HepG2 (cell line): ENCODE data around the gene DDHD1. TPM values are rescaled to one million over a fixed set of nuclear protein-coding genes. Genes with fewer than 3 reads are reported as not detected.

Experiments used
- ATAC-seq: fragments of 200-7000 bp; cut with Tn5 transposase; 3 replicates; pipeline ENCODE4 v1.9.1; 2020; ENCODE audit warnings: mild to moderate bottlenecking, moderate library complexity
- BruUV-seq: library from RNA; stranded (reverse); fragments of 400-500 nt; replicated peaks from 2 replicates; lab custom pipeline; 2021; lab: Mats Ljungman, UMichigan
- CTCF ChIA-PET: fragments of 300-600 bp; formaldehyde crosslinking; extraction: SDS; loops from one replicate; lab custom pipeline; 2021; ENCODE audit warnings: low total read pairs, inconsistent platforms, low intra/inter-chr PET ratio; lab: Yijun Ruan, JAX
- POLR2A ChIA-PET: fragments of 350-600 bp; sonication (Branson Sonifier 250); formaldehyde crosslinking; loops from one replicate; lab custom pipeline; 2020; ENCODE audit warnings: antibody characterized with exemption, inconsistent platforms; lab: Yijun Ruan, JAX
- DNase-seq: peaks from one replicate; pipeline ENCODE4 v3.0.0-alpha.2; 2015; ENCODE audit warnings: low spot score
- FAIRE-seq: peaks from 3 replicates; lab custom pipeline; 2011; peaks lifted over from hg19 to GRCh38; lab: Jason Lieb, UNC
- H2AFZ ChIP-seq: one replicate; pipeline ENCODE4 v1.6.1; 2011; ENCODE audit warnings: low read length, inconsistent platforms
- H3K27ac ChIP-seq: fragments of 300-600 bp; 3 replicates; pipeline ENCODE4 v1.8.0; 2011; ENCODE audit warnings: mixed run types, mild to moderate bottlenecking, mixed read lengths, low read length, inconsistent platforms; ENCODE audit not compliant: insufficient read depth; ENCODE audit errors: extremely low read length
- H3K27me3 ChIP-seq, 2 experiments: fragments of 200-600 bp in 1 of 2; 2 replicates in 1 of 2; 3 replicates in 1 of 2; pipeline versions ENCODE4 v1.6.0 to v1.8.0; 2011; ENCODE audit warnings: low read length in 2 of 2, mild to moderate bottlenecking in 2 of 2, moderate library complexity in 2 of 2, inconsistent platforms in 1 of 2; ENCODE audit not compliant: insufficient read depth in 2 of 2, control insufficient read depth in 1 of 2
- H3K36me3 ChIP-seq, 2 experiments: fragments of 200-600 bp in 1 of 2; replicated peaks in 1 of 2; 2 replicates in 1 of 2; 3 replicates in 1 of 2; pipeline versions ENCODE4 v1.5.1 to v1.8.0; 2011; ENCODE audit warnings: low read length in 2 of 2, inconsistent platforms in 1 of 2; ENCODE audit not compliant: insufficient read depth in 2 of 2, control insufficient read depth in 1 of 2
- H3K4me1 ChIP-seq: 2 replicates; pipeline ENCODE4 v1.5.1; 2012; ENCODE audit warnings: low read length, inconsistent platforms; ENCODE audit not compliant: insufficient read depth
- H3K4me2 ChIP-seq: 2 replicates; pipeline ENCODE4 v1.6.0; 2011; ENCODE audit warnings: low read depth, low read length, inconsistent platforms
- H3K4me3 ChIP-seq, 3 experiments: fragments of 200-600 bp in 1 of 3; sonication (generic), shearing (Covaris generic) in 1 of 3; replicated peaks in 1 of 3; 2 replicates each; pipeline ENCODE4 v1.5.1; 2011 to 2016; ENCODE audit warnings: low read length in 3 of 3, inconsistent platforms in 2 of 3, low read depth in 2 of 3, mild to moderate bottlenecking in 2 of 3, control low read depth in 1 of 3, mixed read lengths in 1 of 3; ENCODE audit not compliant: insufficient read depth in 1 of 3
- H3K79me2 ChIP-seq: one replicate; pipeline ENCODE4 v1.6.1; 2011; ENCODE audit warnings: low read length, inconsistent platforms; ENCODE audit not compliant: insufficient read depth
- H3K9ac ChIP-seq: 2 replicates; pipeline ENCODE4 v1.6.0; 2011; ENCODE audit warnings: mild to moderate bottlenecking, low read depth, low read length, inconsistent platforms; ENCODE audit not compliant: insufficient read depth
- H3K9me3 ChIP-seq: 2 replicates; pipeline ENCODE4 v1.5.1; 2012; ENCODE audit warnings: mild to moderate bottlenecking, low read length
- H4K20me1 ChIP-seq: 2 replicates; pipeline ENCODE4 v1.6.0; 2011; ENCODE audit warnings: inconsistent platforms, mild to moderate bottlenecking, low read length, moderate library complexity; ENCODE audit not compliant: insufficient read depth
- EEA1 ChIP-seq: sonication (generic); formaldehyde crosslinking; IDR thresholded peaks from 2 replicates; pipeline ENCODE4 v1.5.1; 2020; ENCODE audit warnings: mild to moderate bottlenecking, missing genetic modification reagents, borderline replicate concordance
- FOXC1 ChIP-seq: sonication (generic); formaldehyde crosslinking; IDR thresholded peaks from 2 replicates; pipeline ENCODE4 v1.8.0; 2022; ENCODE audit warnings: mild to moderate bottlenecking, missing genetic modification reagents, borderline replicate concordance
- HMG20A ChIP-seq: IDR thresholded peaks from 2 replicates; pipeline ENCODE4 v1.6.1; 2016; ENCODE audit warnings: borderline replicate concordance
- PAF1 ChIP-seq: IDR thresholded peaks from 2 replicates; pipeline ENCODE4 v1.6.1; 2016; ENCODE audit warnings: missing genetic modification reagents, missing compliant biosample characterization
- POLR2G ChIP-seq: fragments of 200-400 bp; formaldehyde crosslinking; IDR thresholded peaks from 2 replicates; pipeline ENCODE4 v1.6.1; 2018; ENCODE audit warnings: mild to moderate bottlenecking, low read depth, low read length, moderate library complexity
- RBM39 ChIP-seq: fragments of 200-400 bp; formaldehyde crosslinking; IDR thresholded peaks from one replicate; pipeline ENCODE4 v1.6.1; 2018; ENCODE audit warnings: antibody characterized with exemption, mild to moderate bottlenecking, low read depth, low read length; ENCODE audit not compliant: poor library complexity, severe bottlenecking
- SMYD3 ChIP-seq: sonication (generic); formaldehyde crosslinking; IDR thresholded peaks from 2 replicates; pipeline ENCODE4 v1.8.1; 2023; ENCODE audit warnings: mild to moderate bottlenecking, missing genetic modification reagents
- SP5 ChIP-seq: IDR thresholded peaks from 2 replicates; pipeline ENCODE4 v1.6.1; 2016; ENCODE audit warnings: low read depth, borderline replicate concordance
- TOPORS ChIP-seq: sonication (generic); formaldehyde crosslinking; IDR thresholded peaks from 2 replicates; pipeline ENCODE4 v1.8.0; 2023; ENCODE audit warnings: mild to moderate bottlenecking, missing genetic modification reagents
- ZNF329 ChIP-seq: sonication (generic); formaldehyde crosslinking; IDR thresholded peaks from 2 replicates; pipeline ENCODE4 v1.9.0; 2021; ENCODE audit warnings: low read depth, mild to moderate bottlenecking, missing genetic modification reagents
- ZNF33B ChIP-seq: sonication (generic); formaldehyde crosslinking; IDR thresholded peaks from 2 replicates; pipeline ENCODE4 v1.5.1; 2020; ENCODE audit warnings: mild to moderate bottlenecking, missing genetic modification reagents
- ZNF468 ChIP-seq: sonication (generic); formaldehyde crosslinking; IDR thresholded peaks from 2 replicates; pipeline ENCODE4 v1.8.0; 2022; ENCODE audit warnings: mild to moderate bottlenecking, moderate library complexity, missing genetic modification reagents
- ZNF570 ChIP-seq: sonication (generic); formaldehyde crosslinking; IDR thresholded peaks from 2 replicates; pipeline ENCODE4 v1.4.0; 2020; ENCODE audit warnings: mild to moderate bottlenecking, missing genetic modification reagents, borderline replicate concordance
- WGBS: methylation state at CpG from one replicate; pipeline ENCODE4 v1.1.6; 2017; ENCODE audit warnings: low lambda C conversion rate; 5-methylcytosine and 5-hydroxymethylcytosine counted together
- in situ Hi-C: cut with HindIII; loops from 2 replicates; pipeline ENCODE4 v1.10.0; 2017; ENCODE audit warnings: low pct_unique_long_range_greater_than_20kb; ENCODE audit not compliant: extremely low pct_ligation_motif_present
- intact Hi-C: fragments of 100-400 bp; cut with micrococcal nuclease; formaldehyde crosslinking; loops from one replicate; pipeline ENCODE4 v1.10.0; 2022; ENCODE audit not compliant: unreplicated experiment
- polyA plus RNA-seq, 8 experiments: library from polyadenylated mRNA; depleted of rRNA in 3 of 8; stranded (reverse) in 7 of 8; unstranded in 1 of 8; fragments of >200 nt; fragmentation: Illumina TruSeq in 4 of 8; extraction: Trizol in 4 of 8; gene quantifications; 2 replicates each; pipeline versions ENCODE4 v1.2.1 to v1.2.3, GENCODE V29; 2011 to 2016; ENCODE audit warnings: low read depth in 4 of 8, missing spikeins in 1 of 8, mixed read lengths in 1 of 8; ENCODE audit not compliant: insufficient read depth in 1 of 8
- total RNA-seq, 5 experiments: library from RNA; depleted of rRNA; stranded (reverse); fragments of >200 nt; fragmentation: Illumina TruSeq; extraction: Trizol; gene quantifications; 2 replicates each; pipeline ENCODE4 v1.2.3, GENCODE V29; 2016; ENCODE audit warnings: low read depth in 1 of 5
- TF ChIP-seq, protein P1 (sequence below): sonication (generic); formaldehyde crosslinking; IDR thresholded peaks from 2 replicates; pipeline ENCODE4 v1.4.0; 2020; ENCODE audit warnings: missing genetic modification reagents, borderline replicate concordance
- TF ChIP-seq, protein P2 (sequence below): sonication (generic); formaldehyde crosslinking; IDR thresholded peaks from 2 replicates; pipeline ENCODE4 v1.8.0; 2022; ENCODE audit warnings: missing genetic modification reagents, low read depth, mild to moderate bottlenecking, borderline replicate concordance
- TF ChIP-seq, protein P3 (sequence below): sonication (generic); formaldehyde crosslinking; IDR thresholded peaks from 2 replicates; pipeline ENCODE4 v1.9.0; 2021; ENCODE audit warnings: missing genetic modification reagents, borderline replicate concordance

The DDHD1 gene
- total and polyA plus RNA-seq, 2 of the 13 experiments (the other 11 are each of a cell fraction or from before 2014, with no cell fraction given), result 4.6 to 8.3 TPM

DNA sequence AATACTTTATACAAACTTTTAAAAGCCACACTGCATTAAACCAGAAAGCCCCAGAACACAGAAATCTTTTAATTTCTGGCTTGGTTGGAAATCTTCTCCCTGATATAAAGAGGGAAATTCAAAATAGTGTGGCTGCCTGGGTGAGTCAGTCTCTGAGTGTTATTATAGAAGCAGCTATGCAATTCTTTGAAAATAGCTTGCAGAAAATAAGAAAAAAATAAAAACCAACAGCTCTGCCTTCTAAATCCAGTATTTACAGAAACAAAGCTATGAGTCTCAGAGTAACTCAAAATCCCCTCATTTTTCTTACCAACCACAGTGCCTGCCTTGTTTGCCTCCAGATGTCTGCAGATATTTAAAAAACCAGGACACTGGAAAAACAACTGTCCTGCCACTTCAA is 133.7 kb downstream of the DDHD1 start:
- POLR2A ChIA-PET, result no interaction called here
- Histone ChIP-seq H3K36me3 (no peaks in the 10 kb centered on the region), H3K9ac (no peak overlapping the region), H2AFZ (no peak overlapping the region), H3K9me3 (no peaks in the 10 kb centered on the region), H3K79me2 (no peaks in the 10 kb centered on the region), H3K4me1 (no peaks in the 10 kb centered on the region), H4K20me1 (no peaks in the 10 kb centered on the region), H3K27ac (no peak overlapping the region), H3K4me3 (no peak overlapping the region), H3K4me2 (no peak overlapping the region), H3K27me3 (no peaks in the 10 kb centered on the region)
- DNase-seq, result no peak
- intact Hi-C loops (no loop called here), in situ Hi-C loops (no loop called here)
- CTCF ChIA-PET, result no interaction called here
- no TSS peak for BruUV-seq
- no peak for ATAC-seq
- no peak for FAIRE-seq
- TF ChIP-seq POLR2G, result no peak

DNA sequence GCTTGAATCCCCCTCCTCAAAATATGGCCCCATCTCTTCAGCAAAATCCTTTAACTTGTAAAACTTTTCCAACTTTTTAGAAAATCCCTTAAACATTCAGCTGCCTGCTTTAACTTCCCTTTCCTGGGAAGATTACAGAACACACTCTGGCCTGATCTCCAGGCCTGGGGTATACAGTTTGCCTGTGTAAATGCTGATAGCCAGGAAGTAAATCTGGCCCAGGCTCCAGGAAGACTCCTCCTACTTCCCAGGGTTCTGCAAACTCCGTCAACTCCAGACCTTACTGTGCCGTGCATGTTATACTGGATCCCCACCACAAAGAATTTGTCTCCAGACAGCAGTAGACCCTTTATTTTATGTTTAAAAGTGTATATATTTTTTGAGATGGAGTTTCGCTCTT is 135.3 kb downstream of the DDHD1 start:
- ATAC-seq (no peak), DNase-seq (no peak), FAIRE-seq (no peak)
- no TSS peak for BruUV-seq
- 85% methylated on average over 3 of the region's 3 CpGs for WGBS
- H3K27ac ChIP-seq, result no peak overlapping the region
- H3K79me2 ChIP-seq, result no peaks in the 10 kb centered on the region
- in situ Hi-C loops, result no loop called here
- H3K4me3 ChIP-seq, result no peak overlapping the region
- H3K4me2 ChIP-seq, result no peak overlapping the region
- H2AFZ ChIP-seq, result no peak overlapping the region
- H3K27me3 ChIP-seq, result no peaks in the 10 kb centered on the region
- intact Hi-C loops, result no loop called here
- H3K4me1 ChIP-seq, result no peaks in the 10 kb centered on the region
- no peaks in the 10 kb centered on the region for H4K20me1 ChIP-seq
- TF ChIP-seq, protein P1, sequence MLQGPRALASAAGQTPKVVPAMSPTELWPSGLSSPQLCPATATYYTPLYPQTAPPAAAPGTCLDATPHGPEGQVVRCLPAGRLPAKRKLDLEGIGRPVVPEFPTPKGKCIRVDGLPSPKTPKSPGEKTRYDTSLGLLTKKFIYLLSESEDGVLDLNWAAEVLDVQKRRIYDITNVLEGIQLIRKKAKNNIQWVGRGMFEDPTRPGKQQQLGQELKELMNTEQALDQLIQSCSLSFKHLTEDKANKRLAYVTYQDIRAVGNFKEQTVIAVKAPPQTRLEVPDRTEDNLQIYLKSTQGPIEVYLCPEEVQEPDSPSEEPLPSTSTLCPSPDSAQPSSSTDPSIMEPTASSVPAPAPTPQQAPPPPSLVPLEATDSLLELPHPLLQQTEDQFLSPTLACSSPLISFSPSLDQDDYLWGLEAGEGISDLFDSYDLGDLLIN, result no peak
- TF ChIP-seq, protein P2, sequence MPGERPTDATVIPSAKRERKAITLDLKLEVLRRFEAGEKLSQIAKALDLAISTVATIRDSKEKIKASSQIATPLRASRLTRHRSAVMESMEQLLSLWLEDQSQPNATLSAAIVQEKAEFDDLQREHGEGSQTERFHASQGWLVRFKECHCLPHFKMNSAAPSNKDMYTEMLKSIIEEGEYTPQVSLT (CRISPR knock-in tag), result no peak
- no peak for TF ChIP-seq EEA1 (CRISPR knock-in tag)
- no peak for TF ChIP-seq FOXC1 (CRISPR knock-in tag)
- no peak for TF ChIP-seq ZNF329
- TF ChIP-seq PAF1, result no peak
- no peak for TF ChIP-seq ZNF468 (CRISPR knock-in tag)
- TF ChIP-seq, protein P3, sequence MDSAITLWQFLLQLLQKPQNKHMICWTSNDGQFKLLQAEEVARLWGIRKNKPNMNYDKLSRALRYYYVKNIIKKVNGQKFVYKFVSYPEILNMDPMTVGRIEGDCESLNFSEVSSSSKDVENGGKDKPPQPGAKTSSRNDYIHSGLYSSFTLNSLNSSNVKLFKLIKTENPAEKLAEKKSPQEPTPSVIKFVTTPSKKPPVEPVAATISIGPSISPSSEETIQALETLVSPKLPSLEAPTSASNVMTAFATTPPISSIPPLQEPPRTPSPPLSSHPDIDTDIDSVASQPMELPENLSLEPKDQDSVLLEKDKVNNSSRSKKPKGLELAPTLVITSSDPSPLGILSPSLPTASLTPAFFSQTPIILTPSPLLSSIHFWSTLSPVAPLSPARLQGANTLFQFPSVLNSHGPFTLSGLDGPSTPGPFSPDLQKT, result no peak
- TF ChIP-seq ZNF33B (CRISPR knock-in tag), result no peak
- no peak for TF ChIP-seq ZNF570
- TF ChIP-seq RBM39, result no peak
- TF ChIP-seq HMG20A (CRISPR knock-in tag), result no peak
- no peak for TF ChIP-seq TOPORS (CRISPR knock-in tag)
- no peak for TF ChIP-seq SMYD3 (CRISPR knock-in tag)
- TF ChIP-seq SP5 (CRISPR knock-in tag), result no peak
- TF ChIP-seq, all 625 proteins: peak for 0
- no peak overlapping the region for H3K9ac ChIP-seq
- ChIA-PET CTCF (no interaction called here), POLR2A (no interaction called here)
- no peaks in the 10 kb centered on the region for H3K9me3 ChIP-seq
- no peaks in the 10 kb centered on the region for H3K36me3 ChIP-seq
